NT2/D1 (cell line): ENCODE measurements around the gene NSD1.
"Not testable (repeated sequence)": the region's sequence is repeated elsewhere in the genome, so short reads cannot be mapped to it uniquely, and the experiment has no call there.

Experiments used
- DNase-seq: peaks from one replicate; pipeline ENCODE4 v3.0.0-alpha.2; 2011; ENCODE audit warnings: low read depth, low spot score
- H3K27me3 ChIP-seq: 2 replicates; pipeline ENCODE4 v1.6.0; 2011; ENCODE audit warnings: mild to moderate bottlenecking; ENCODE audit not compliant: insufficient read length, insufficient read depth
- H3K36me3 ChIP-seq: 2 replicates; pipeline ENCODE4 v1.6.1; 2011; ENCODE audit warnings: mild to moderate bottlenecking, low read length, mixed read lengths; ENCODE audit not compliant: insufficient read depth, insufficient read length
- H3K4me1 ChIP-seq: 2 replicates; pipeline ENCODE4 v1.5.1; 2011; ENCODE audit not compliant: insufficient read depth, insufficient read length
- H3K4me3 ChIP-seq: 2 replicates; pipeline ENCODE4 v1.5.1; 2011; ENCODE audit warnings: low read depth; ENCODE audit not compliant: insufficient read length
- H3K9ac ChIP-seq: 2 replicates; pipeline ENCODE4 v1.6.0; 2011; ENCODE audit warnings: low read depth; ENCODE audit not compliant: insufficient read length
- H3K9me3 ChIP-seq: 2 replicates; pipeline ENCODE4 v1.5.1; 2011; ENCODE audit warnings: mild to moderate bottlenecking, low read length; ENCODE audit not compliant: insufficient read depth
- SUZ12 ChIP-seq: IDR thresholded peaks from 2 replicates; pipeline ENCODE4 v1.6.1; 2011; ENCODE audit not compliant: insufficient read length, insufficient read depth; ENCODE audit errors: extremely low read depth
- YY1 ChIP-seq: IDR thresholded peaks from 2 replicates; pipeline ENCODE4 v1.6.1; 2011; ENCODE audit not compliant: insufficient read length, insufficient read depth
- ZNF274 ChIP-seq: IDR thresholded peaks from 2 replicates; pipeline ENCODE4 v1.6.1; 2011; ENCODE audit warnings: mild to moderate bottlenecking, low read depth, low read length

Gene NSD1

DNA sequence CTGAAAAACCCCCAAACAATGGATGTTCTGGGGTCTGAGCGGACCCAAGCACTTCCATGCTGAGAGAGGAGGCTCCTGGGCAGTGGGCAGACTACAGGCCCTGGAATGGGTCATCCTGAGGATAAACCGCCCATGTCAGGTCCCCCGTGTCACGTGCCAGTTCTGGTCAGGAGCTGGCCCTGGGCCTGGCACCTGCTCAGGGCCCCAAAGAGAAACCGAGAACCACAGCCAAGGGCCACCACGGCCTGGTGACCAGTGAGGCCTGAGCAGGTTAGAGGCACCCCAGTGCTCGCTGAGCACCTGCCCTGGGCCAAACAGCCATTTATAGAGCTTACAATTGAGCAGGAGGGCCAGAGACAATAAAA is 202.1 kb downstream of the NSD1 start:
- DNase-seq: no peak
- Histone ChIP-seq H3K27me3 (no peaks in the 10 kb centered on the region), H3K4me3 (no peak overlapping the region), H3K4me1 (peaks cover 3% of the 10 kb centered on the region), H3K36me3 (peaks cover 91% of the 10 kb centered on the region), H3K9ac (no peak overlapping the region), H3K9me3 (no peaks in the 10 kb centered on the region)
- no peak for TF ChIP-seq SUZ12
- no peak for TF ChIP-seq ZNF274
- no peak for TF ChIP-seq YY1

GRCh38 chr5:177336112-177336511 is 202.5 kb downstream of the NSD1 start:
- no peaks in the 10 kb centered on the region for H3K9me3 ChIP-seq
- peaks cover 3% of the 10 kb centered on the region for H3K4me1 ChIP-seq
- TF ChIP-seq YY1 (no peak), ZNF274 (no peak), SUZ12 (no peak)
- no peak for DNase-seq
- H3K4me3 ChIP-seq: no peak overlapping the region
- peaks cover 87% of the 10 kb centered on the region for H3K36me3 ChIP-seq
- no peaks in the 10 kb centered on the region for H3K27me3 ChIP-seq
- no peak overlapping the region for H3K9ac ChIP-seq

DNA sequence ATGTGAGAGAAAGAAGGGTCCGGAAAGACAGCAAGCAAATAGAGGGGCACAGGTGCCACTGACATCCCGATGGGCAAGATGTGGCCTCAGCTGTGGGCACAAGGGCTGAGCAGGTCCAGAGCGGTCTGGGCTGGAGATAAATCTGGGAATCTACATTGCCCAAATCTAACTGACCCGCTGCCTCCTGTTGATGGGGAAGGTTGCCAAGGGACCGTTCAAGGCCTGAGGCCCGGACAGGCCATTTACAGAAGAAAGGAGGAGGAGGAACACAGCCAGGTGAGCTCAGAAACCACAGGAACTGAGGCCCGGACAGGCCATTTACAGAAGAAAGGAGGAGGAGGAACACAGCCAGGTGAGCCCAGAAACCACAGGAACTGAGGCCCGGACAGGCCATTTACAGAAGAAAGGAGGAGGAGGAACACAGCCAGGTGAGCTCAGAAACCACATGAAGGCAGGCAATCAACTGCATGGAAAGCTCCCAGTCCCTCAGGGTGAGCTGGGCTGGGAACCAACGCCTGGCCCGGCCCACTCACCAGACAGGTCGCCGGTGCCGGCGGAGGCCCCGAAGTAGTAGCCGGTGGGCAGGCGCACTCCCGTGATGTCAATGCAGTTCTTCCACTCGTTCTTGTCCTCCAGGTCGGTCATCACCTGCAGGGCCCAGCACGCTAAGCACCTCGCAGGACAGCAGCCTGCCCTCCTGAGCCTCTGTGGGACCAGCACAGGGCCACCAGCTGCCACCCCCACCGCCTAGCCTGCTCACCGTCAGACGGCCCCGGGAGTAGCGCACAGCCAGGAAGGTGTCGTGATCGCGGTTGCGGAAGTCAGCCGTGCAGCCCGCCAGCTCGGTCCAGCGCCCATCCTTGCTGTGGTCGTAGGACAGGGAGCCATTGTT is 203.3 kb downstream of the NSD1 start:
- no peaks in the 10 kb centered on the region for H3K27me3 ChIP-seq
- peaks cover 3% of the 10 kb centered on the region for H3K4me1 ChIP-seq
- DNase-seq: no peak
- no peak overlapping the region for H3K4me3 ChIP-seq
- no peaks in the 10 kb centered on the region for H3K9me3 ChIP-seq
- no peak overlapping the region for H3K9ac ChIP-seq
- peaks cover 87% of the 10 kb centered on the region for H3K36me3 ChIP-seq
- TF ChIP-seq SUZ12: no peak
- TF ChIP-seq YY1: no peak
- no peak for TF ChIP-seq ZNF274

GRCh38 chr5:177338251-177339106 is 204.9 kb downstream of the NSD1 start:
- DNase-seq: no peak
- no peaks in the 10 kb centered on the region for H3K27me3 ChIP-seq
- peaks cover 80% of the 10 kb centered on the region for H3K36me3 ChIP-seq
- no peak overlapping the region for H3K4me3 ChIP-seq
- no peak overlapping the region for H3K9ac ChIP-seq
- TF ChIP-seq ZNF274 (no peak), YY1 (no peak), SUZ12 (no peak)
- H3K9me3 ChIP-seq: no peaks in the 10 kb centered on the region
- peaks cover 3% of the 10 kb centered on the region for H3K4me1 ChIP-seq

DNA sequence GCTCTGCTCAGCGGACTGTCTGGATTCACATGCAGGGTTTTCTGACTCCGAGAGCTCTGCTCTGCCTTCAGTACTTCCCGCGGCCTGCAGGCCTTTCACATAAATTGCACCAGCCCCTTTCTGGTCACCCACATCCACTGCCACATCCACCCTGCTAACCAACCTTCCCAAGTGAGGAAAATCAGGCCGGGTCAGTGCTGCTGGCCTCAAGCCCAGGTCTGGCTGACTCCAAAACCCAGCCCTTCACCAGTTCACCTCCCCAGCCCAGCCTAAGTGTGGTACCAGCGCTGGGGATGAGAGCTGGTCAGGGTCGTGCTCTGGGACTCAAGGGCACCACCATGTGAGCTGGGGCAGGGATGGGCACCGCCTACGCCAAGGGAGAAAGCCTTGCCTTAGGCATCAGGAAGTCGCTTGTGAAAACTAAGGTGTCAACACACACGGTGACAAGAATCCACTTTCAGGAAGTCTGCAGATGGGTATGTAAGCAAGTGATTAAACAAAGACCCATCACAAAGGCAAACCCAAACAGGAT is 205.6 kb downstream of the NSD1 start:
- H3K36me3 ChIP-seq: peaks cover 77% of the 10 kb centered on the region
- peaks cover 3% of the 10 kb centered on the region for H3K4me1 ChIP-seq
- no peak for DNase-seq
- no peaks in the 10 kb centered on the region for H3K9me3 ChIP-seq
- H3K4me3 ChIP-seq: no peak overlapping the region
- H3K27me3 ChIP-seq: no peaks in the 10 kb centered on the region
- TF ChIP-seq YY1 (no peak), ZNF274 (no peak), SUZ12 (no peak)
- H3K9ac ChIP-seq: no peak overlapping the region

- H3K36me3 ChIP-seq: peaks cover 53% of the 10 kb centered on the region
- H3K27me3 ChIP-seq, H3K9me3 ChIP-seq, H3K4me3 ChIP-seq, H3K9ac ChIP-seq, H3K4me1 ChIP-seq, DNase-seq: not testable (repeated sequence)
Measured at GRCh38 chr5:177343000-177343399, 209.4 kb downstream of the NSD1 start.

GRCh38 chr5:177343777-177344176 is 210.2 kb downstream of the NSD1 start:
- no peak for DNase-seq
- H3K4me1 ChIP-seq: no peaks in the 10 kb centered on the region
- H3K36me3 ChIP-seq: peaks cover 45% of the 10 kb centered on the region
- no peaks in the 10 kb centered on the region for H3K27me3 ChIP-seq
- no peak overlapping the region for H3K9ac ChIP-seq
- no peak for TF ChIP-seq ZNF274
- no peak for TF ChIP-seq SUZ12
- TF ChIP-seq YY1: no peak
- no peaks in the 10 kb centered on the region for H3K9me3 ChIP-seq
- no peak overlapping the region for H3K4me3 ChIP-seq

GRCh38 chr5:177344891-177345290 is 211.3 kb downstream of the NSD1 start:
- Histone ChIP-seq H3K9me3 (no peaks in the 10 kb centered on the region), H3K4me3 (no peak overlapping the region), H3K4me1 (no peaks in the 10 kb centered on the region), H3K36me3 (peaks cover 45% of the 10 kb centered on the region), H3K27me3 (no peaks in the 10 kb centered on the region), H3K9ac (no peak overlapping the region)
- no peak for TF ChIP-seq YY1
- no peak for TF ChIP-seq ZNF274
- no peak for TF ChIP-seq SUZ12
- no peak for DNase-seq
